Activated gamma-delta T cell treated with anti-CD3 and anti-CD28 coated beads, Interleukin-2, amount 50 U/mL, for 16 hours (primary cell): ENCODE results near the gene MMS19.
"Not testable (repeated sequence)": the region's sequence is repeated elsewhere in the genome, so short reads cannot be mapped to it uniquely, and the experiment has no call there.

Source experiments
- DNase-seq: peaks from one replicate; pipeline ENCODE4 v3.0.0-alpha.2; 2020; ENCODE audit warnings: low read depth

Gene MMS19

DNA sequence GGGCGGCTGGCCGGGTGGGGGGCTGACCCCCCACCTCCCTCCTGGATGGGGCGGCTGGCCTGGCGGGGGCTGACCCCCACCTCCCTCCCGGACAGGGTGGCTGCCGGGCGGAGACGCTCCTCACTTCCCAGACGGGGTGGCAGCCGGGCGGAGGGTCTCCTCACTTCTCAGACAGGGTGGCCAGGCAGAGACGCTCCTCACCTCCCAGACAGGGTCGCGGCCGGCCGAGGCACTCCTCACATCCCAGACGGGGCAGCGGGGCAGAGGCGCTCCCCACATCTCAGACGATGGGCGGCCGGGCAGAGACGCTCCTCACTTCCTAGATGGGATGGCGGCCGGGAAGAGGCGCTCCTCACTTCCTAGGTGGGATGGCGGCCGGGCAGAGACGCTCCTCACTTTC, 30.7 kb upstream of the MMS19 start:
- not testable (repeated sequence) for DNase-seq

DNA sequence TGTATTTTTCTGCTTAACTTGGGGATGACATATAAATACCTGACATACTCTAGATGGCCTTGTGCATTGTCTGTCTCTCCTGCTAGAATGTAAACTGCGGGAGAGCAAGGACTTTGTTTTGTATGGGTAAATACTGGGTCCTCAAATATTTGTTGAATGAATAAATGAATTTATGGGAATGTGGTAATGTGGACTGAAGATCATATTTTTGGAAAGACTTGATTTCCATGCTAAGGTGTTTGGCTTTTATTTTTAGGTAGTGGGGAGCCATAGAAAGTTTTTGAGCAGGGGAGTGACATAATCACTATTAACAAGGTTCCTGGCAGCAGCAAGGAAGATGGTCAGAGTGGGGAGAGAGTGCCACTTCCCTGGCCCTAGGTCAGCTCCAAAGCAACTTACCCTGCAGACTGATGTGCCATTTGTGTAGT, 27.5 kb upstream of the MMS19 start:
- DNase-seq, result no peak

DNA sequence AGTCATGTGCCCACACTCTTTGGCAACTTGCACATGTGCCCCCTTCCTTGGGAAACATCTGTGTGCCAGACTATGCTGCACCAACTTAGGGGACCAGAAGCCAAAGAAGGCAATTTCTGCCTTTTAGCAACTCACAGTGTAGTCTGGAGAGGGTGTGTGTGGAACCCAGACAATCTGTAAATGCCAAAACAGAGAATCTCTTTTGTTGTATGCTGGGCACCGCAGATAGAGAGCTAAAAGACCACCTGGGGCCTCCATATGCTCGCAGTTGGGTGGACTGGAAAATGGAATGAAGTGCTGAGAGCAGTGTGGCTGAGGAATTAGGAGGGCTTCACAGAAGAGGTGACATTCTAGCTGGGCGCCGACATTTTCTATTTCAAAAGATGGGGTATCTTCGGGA, 26.9 kb upstream of the MMS19 start:
- no peak for DNase-seq

DNA sequence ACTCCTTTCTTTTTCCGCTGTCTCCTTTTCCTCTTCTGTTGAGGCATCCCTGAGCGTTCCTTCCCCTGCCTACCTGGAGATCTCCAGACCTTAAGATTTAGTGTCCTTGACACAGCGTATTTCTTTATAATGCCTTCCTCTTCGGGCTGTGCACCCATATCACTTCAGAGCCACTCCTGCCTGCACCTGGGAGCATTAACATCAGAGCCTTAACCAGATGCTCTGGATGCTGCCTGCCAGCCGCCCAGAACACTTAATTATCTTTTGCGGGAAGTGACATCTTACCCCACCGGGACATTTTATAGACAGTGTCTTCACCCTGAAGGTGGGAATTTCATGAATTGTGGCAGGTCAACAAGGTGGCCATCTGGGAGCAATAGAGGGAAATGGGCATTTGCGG, 24.7 kb upstream of the MMS19 start:
- DNase-seq, result no peak

DNA sequence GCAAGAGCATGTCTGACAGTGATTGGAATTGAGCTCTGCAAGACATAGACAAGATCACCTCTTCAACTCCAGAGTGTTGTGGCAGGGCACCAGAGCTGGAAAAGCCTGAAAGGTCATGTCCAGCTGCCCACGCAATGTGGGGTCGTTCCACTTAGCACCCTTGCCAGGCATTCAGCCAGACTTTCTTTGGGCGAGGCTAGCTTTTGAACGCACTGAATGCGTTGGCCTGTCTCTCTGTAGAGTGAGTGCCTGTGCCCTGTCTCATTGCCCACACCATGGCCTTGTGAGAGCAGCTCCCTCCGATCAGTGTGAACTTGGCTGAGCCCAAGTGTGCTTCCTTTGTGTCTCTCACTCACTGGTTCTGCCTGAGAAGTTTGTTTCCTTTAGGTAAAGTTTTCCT, 23.8 kb upstream of the MMS19 start:
- DNase-seq, result no peak

DNA sequence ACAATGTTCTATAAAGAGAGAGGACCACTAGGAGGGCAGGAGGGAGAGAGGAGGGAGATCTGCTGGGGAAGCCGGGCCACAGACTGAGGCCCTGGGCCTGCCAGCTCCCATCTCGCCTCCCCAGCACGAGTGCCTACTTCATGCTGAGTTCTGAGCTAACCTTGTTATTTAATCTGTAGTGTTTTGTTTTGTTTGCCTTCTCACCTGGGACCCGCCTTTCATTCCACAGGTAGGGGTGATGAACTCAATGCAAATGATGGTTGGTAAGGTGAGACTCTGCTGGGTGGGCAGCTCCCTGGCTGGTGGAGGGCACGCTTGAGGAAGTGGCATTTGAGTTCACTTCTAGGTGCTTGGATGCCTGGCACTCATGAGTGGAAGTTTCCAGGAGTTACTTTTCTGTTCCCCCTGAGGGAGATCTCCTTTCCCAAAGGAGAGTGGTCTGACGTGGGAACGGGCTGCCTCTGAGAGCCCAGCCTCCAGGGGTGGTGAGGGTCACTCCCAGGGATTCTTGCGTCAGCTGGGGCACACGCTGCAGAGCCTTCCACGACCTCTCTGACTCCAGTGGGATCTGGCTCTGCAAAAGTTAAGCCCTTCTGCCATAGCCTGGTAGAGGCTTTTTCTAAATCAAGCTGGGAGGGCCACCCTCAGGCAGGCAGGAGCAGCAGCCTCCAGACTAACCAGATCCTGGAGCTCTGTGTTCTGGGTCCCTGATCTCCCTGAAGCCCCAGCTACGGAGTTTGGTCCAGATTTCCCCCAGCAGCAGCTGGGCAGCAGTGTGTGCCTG, 22.9 kb upstream of the MMS19 start:
- DNase-seq, result no peak

DNA sequence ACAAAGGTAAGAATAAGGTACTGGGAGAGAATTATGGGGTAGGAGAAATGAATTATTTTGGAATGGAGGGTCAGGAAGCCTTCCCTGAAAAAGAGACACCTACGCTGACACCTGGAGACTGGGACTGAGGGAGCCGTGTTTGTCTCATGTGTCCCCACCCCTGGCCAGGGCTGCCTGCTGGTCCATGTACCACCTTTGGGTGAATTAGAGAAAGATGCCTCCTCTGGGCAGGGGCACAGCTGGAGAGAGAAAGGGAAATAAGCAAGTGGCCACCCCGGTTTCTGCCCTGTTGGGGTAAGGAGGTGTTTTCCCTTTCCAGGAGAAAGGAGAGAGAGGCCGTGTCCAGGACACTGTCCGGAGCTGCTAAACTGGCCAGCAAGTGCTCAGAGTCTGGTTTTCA, 22.3 kb upstream of the MMS19 start:
- DNase-seq, result no peak

DNA sequence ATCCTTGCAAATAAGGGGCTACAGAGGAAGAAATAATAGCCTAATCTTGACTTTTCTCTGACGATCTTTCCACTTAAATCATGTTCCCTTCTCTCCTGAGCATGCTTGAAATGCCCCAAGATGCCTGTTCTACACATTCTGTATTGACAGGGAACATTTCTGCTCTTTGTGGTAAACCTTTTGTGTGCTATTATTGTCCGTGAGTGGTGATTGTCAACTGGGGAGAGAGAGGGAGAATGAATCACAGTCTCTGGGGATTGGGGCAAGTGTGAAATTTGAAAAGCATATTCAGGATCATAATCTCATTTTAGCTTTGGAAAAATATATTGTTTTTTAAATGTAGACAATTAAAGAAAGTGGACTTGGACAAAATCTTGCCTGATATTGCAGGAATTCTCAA, 21.1 kb upstream of the MMS19 start:
- DNase-seq, result no peak

DNA sequence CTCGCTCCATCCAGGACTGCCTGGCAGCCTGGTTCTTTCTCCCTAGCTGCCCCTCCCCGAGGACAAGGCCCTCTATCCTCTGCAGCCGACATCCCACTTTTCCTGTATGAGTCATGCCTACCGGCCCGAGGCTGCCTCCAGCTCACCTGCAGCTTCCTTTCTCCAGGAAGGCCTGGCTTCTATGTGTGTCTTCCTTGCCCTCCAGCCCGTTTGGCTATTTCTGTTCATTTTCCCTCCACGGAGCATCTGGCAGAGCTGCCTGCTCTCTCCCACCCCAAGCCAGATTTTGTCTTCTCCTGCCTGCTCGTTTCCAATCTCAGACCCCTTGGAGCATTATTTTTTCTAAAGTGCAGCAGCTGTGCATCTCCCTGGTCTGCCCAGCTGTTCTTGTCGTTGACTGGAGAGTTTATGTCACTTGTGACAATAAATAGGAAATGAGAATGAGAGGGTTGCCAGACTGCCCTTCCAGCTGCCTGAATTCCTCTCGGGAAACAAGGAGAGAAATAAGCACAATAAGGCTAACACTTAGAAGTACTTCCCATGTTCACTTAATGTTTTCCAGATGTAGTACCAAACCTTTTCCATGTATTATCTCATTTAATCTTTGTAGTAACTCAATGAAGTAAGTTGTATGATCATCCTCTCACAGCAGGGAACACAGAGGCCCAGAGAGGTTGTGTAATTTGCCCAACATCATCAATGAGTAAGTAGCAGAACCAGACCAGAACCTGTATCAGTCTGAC, 20.2 kb upstream of the MMS19 start:
- no peak for DNase-seq

DNA sequence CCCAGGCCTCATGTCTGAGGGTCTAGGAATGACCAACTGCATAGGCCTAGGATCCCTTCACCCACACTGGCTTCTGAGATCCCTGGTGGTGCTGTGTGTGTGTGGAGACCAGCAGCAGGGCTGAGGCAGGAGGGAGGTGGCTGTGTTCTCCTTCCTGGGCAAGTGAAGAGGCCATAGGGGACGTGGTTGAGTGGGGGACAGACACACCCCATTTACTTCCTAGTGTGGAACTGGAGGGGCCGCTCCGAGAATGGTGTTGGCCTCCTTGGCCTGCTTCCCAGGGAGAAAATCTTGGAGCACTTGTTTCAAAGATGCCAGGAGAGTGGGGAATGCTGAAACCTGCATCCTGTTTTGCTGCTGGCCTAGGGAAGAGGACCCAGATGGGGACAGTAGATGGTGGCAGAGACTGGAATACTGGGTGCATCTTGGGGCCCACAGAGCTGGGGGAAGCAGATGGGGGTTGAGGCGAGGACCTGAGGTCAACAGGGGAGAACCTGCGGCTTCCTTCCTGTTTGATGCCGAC, 19.6 kb upstream of the MMS19 start:
- no peak for DNase-seq

DNA sequence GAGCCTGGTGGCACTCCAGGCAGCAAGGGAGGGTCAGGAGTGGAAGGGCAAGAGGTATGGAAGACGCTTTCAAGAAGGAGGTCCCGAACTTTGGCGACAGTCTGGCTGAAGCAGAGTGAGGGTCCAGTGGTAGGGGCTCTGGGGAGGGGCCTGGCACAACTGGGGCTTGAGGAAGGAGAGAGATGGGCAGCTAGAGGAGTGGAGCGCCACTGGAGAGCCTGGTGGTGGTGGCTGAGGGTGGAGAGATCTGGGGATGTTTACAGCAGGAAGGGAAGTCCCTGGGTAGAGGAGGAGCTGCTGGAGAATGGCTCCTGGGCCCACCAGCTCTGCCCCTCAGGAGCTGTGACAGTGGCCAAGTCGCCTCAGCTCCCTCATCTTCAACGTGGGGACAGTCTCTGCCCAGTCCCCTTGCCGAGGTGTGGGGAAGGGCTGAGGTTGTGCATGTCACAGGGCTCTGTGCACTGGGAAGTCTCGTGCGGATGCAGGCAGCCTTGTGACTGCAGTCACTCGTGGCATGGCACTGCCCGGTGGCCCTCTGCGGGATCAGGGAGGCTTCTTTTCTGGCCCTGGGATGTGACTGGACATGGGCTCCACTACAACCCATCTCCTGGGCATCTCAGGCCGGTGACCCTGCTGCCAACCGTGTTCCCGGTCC, 19.0 kb upstream of the MMS19 start:
- DNase-seq, result no peak

DNA sequence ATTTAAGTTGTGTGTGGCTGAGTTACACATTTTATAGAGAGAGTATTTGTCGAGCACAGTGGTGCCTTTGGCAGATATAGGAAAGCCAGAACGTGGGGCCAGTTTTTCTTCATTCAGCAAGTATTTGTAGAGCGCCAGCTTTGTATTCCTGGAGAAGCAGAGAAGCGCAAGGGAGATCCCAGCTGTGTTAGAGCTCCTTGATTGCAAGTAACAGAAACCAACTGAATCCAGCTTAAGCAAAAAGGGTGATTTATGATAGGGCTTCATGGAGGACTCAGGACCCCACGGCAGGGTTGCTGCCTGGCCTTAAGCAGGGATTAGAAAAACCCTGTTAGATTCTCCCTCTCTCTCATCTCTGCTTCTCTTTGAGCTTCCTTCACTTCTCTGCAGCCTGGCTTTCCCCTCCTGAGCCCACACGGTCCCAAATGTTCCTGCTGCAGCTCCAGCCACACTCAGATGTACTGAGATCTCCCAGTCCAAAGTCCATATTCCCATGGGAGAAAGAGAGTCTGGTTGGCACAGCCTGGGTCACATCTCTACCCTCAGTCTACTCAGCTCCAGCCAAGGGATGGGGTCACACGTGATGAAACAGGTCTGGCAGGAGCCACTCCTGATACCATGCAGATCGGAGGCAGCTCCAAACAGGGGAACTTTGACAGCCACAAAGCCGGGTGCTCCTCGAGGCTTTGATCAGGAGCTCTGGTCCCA, 17.2 kb upstream of the MMS19 start:
- DNase-seq, result no peak

DNA sequence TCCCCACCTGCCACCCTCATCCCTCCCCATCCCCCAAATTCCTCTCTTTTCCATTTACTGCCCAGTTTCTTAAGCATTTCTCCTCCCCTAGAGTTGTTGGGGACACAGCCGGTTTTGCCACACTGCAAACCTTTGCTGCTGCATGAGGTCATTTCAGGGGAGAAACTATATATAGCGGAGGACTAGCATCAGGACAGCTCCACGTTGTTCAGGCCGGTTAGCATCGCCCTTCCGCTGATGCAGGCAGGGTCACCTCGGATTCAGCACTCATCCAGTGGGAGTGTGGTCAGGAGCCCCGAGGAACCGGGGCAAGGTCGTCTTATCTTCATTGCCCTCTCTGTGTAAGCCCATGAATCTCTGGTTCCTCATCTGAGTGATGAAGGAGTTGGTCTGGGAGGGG, 16.1 kb upstream of the MMS19 start:
- DNase-seq, result no peak

DNA sequence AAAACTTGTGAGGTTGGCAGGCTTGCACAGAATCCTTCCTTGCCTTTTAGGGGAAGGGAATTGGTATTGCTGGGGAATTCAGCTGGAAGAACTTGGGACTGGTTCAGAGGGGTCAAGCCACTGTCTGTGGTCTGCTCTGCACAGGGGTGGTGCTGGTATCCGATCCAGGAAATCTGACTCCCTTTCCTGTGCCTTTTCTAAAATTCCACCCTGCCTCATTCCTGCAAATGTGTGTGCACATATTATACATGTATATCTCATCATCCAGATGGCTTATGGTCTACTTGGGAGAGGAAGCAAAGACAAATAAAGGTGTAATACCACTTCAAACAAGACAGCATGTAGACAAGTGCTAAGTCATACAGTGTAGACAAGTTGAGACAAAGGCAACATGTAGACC, 14.8 kb upstream of the MMS19 start:
- DNase-seq, result no peak

DNA sequence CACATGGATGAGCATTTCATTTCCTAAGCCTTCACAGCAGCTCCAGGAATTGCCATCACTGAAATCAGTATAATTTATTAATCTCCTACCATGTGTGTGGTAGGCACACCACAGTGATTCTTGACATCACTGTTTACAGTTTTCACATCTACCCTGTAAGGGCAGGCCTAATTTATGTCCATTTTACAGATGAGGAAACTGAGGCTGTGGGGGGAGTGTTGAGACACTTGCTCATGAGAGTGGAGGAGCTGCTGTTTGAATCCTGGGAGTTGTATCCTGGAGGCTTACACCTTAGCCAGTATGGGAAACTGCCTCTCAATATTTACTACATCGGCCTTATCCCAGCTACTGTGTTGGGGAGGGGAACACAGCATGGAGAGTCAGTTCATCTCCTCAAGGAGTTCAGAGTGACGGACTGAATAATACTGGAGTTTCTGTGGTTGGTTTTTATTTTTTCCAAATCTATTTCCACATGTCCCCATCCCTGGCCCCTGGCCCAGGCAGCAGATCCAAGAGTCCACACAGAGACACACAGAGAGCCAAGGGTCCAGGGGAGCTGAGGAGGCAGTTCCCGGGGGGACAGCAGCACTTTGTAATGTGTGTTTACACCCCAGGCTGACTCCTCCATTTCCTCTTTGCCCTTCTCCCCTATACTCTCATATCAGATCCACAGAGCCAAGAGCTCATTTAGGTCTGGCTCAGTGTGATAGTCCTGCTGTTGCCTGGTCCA, 13.7 kb upstream of the MMS19 start:
- DNase-seq, result no peak

DNA sequence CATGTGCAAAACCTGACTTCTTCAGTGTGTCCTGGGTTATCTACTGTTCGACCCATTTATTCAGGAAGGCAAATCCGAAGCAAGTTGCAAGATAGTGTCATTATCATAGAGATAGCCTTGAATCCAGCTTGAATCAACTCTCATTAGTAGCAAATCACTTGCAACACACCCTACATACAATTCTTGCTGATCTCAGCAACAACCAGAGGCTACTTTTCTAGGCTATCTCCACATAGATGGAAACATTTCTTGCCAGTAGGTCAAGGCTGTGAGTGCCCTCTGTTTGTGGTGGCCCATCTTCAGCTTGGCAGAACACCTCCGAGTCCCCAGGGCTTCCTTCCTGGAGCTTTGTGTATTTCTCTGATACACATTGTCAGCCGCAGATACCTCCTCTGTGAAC, 12.5 kb upstream of the MMS19 start:
- DNase-seq, result no peak

DNA sequence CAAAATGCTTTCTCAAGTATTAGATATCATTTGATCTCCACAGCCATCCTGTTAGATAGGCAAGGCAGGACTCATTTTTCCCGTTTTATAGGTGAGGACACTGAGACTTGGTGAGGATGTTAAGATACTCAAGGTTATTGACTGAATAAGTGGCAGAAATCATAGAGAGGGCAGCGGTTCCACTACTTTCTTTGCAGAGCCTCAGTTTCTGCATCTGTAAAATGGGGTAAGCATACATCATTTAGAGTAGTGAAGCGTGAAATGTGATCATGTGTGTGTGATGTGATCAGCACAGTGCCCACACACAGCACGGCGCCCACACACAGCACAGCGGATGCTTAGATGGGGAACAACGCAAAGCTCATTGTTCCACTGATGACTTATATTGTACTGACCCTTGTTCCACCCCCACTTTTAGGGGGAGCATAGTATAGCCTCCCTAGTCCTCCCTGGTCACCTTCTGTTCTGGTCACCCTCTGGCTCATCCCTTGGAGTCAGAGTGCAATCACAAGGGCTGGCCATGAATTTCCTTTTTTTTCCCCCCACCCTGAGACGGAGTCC, 11.0 kb upstream of the MMS19 start:
- no peak for DNase-seq

DNA sequence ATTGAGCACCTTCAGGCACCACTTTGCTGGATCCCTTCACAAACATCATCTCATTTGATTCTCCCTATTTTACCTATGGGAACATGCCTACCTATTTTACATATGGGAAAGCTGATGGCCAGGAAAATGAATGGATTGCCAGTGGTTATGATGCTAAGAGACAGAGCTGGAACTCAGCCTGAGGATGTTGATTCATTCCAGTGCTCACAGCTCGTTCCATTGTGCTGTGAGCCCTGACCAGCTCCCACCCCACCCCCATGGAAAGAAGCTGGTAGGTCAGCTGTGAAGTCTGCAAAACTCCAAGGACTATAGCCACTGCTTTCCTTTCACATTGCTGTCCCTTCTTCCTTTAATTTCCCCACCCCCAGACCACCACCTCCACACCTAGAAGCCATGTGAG, 10.1 kb upstream of the MMS19 start:
- no peak for DNase-seq

DNA sequence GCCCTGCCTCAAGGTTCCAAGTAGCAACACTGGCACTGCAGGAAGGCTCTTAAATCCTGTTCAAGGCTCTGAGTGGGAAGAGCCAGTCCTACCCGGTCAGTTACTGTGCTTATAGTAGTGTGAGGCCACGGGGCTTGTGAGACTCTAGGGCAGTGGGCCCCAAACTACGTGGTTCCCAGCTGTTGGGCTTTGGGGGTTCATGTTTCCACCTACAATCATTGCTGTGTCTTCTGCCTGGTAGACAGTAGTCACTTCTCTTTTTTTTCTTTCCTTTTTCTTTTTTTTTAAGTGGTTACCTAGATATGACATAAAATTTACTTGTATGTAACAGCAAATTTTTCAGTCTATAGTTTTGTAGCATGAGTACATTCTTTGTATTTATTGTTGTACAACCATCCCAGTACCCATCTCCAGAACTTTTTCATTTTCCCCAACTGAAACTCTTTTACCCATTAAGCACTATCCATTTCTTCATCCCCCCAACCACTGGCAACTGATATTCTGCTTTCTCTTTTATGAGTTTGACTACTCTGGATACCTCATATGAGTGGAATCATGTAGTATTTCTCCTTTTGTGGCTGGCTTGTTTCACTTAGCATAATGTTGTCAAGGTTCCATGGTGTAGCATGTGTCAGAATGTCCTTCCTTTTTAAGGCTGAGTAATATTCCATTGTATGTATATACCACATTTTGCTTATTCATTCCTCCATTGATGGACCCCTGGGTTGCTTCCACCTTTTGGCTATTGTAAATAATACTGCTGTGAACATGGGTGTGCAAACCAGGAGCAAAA, 8.2 kb upstream of the MMS19 start:
- DNase-seq, result no peak

DNA sequence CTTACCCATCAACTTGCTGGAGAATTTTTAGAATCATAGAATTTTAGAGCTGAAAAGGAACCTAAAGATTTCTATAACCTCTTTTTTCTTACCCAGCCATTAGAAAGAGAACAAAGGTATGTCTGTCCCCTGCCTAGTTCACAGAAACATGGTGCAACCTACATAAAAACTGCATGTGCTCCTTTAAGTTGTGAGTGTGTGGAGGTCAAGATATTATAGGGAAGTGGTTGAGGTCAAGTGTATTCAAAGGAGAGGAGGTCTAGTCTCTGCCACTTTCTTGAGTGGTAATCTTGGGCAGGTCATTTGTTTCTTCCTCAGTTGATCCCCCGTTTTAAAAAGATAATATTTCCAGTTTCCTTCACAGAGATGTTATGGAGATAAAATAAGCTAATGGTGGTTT, 6.9 kb upstream of the MMS19 start:
- no peak for DNase-seq

DNA sequence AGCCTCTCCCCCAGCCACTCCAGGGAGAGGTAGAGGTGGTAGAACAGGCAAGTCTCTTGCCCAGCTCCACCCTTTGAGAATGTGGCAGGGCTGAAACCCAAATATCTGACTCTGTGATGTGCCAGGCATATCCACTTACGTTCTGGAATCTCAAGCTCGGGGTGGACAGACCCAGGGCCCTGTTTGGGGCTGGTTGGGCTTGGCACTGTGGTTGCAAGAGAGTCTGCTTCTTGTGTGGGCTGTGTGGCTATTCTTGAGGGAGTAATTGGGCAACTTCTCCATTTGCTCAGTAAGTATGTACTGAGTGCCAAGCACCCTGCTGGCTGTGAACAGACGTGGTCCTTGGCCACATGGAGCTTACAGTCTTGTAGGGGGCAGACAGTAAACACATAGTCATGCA, 5.2 kb upstream of the MMS19 start:
- no peak for DNase-seq
